H1 (cell line): ENCODE results near the gene UNC79. TPM values are rescaled to one million over a fixed set of nuclear protein-coding genes. Genes with fewer than 3 reads are reported as not detected.

Experiments
- CHD7 ChIP-seq: fragments of 300-600 bp; sonication (generic); IDR thresholded peaks from 2 replicates; pipeline ENCODE4 v1.7.1; 2012; ENCODE audit warnings: low read length, moderate library complexity, mild to moderate bottlenecking, inconsistent platforms; ENCODE audit not compliant: insufficient replicate concordance
- POU5F1 ChIP-seq: IDR thresholded peaks from 2 replicates; pipeline ENCODE4 v1.6.1; 2011; ENCODE audit warnings: low read depth, mild to moderate bottlenecking, low read length, moderate library complexity
- polyA plus RNA-seq, 7 experiments: library from polyadenylated mRNA; depleted of rRNA in 3 of 7; stranded (reverse) in 5 of 7; unstranded in 2 of 7; fragments of >200 nt in 5 of 7; fragments of 200-250 nt in 2 of 7; gene quantifications; 1 replicate in 5 of 7; 2 replicates in 1 of 7; 4 replicates in 1 of 7; pipeline versions ENCODE4 v1.2.1 to v1.2.3, GENCODE V29; 2011 to 2013; ENCODE audit warnings: missing spikeins in 2 of 7, mixed read lengths in 2 of 7
- total RNA-seq: library from RNA; stranded (reverse); fragmentation: NEBNext Ultra II Directional; extraction: Animal tissue kit (Norgen Biotek cat#: 25700); gene quantifications from 2 replicates; pipeline ENCODE4 v1.2.1, GENCODE V29; 2021

Gene UNC79
- total and polyA plus RNA-seq, 2 of the 8 experiments (the other 6 are each of a cell fraction or from before 2014, with no cell fraction given), result 1.8 to 2.3 TPM

GRCh38 chr14:93709249-93709648, 278.5 kb downstream of the UNC79 start (continued):
- TF ChIP-seq CHD7 (no peak), POU5F1 (no peak)
